Measurements from ENCODE around the gene CADPS.

Gene CADPS

DNA sequence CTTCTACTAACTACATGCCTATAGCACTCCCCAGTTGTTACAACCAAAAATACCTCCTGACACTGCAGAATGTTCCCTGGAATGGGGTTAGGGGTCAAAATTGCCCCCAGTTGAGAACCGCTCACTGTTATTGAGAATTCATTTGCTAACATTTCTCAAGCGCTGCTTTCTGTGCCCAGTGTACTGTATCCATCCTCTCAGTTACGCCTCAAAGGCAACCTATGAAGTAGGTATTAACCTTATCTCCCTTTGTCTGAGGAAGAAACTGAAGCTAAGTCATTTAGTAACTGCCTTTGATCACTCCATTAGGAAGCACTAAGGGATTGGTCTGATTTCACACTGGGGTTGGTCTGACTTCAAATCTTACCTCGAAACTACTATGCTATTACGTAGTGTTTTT is 70.1 kb downstream of the CADPS start:
- H3K27ac Mint-ChIP-seq = no peak overlapping the region
- no peak overlapping the region for H3K4me3 Mint-ChIP-seq

DNA sequence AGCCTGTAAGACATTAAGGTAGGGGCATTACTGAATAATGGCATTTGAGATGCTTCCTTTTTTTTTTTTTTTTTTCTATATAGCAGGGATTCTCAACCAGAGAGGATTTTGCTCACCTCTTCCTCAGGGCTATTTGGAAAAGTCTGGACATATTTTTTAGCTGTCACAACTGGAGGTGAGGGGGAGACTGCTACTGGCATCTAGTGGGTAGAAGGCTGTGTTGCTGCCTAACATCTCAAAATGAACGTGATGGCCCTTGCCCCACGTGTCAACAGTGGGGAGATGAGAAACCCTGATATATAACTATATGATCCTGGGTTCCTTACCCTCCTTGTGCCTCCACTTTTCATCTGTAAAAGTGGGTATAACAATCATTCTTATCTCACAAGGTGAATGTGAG is 71.9 kb downstream of the CADPS start:
- H3K27me3 Mint-ChIP-seq = no peaks in the 10 kb centered on the region

More for the DNA sequence above, 70.1 kb downstream of the CADPS start:
- Mint-ChIP-seq H3K9me3 (ENCODE audit: low read depth) (peaks cover 4% of the 10 kb centered on the region), H3K4me1 (ENCODE audit: low read depth) (no peaks in the 10 kb centered on the region), H3K27me3 (no peaks in the 10 kb centered on the region), H3K36me3 (no peaks in the 10 kb centered on the region)

DNA sequence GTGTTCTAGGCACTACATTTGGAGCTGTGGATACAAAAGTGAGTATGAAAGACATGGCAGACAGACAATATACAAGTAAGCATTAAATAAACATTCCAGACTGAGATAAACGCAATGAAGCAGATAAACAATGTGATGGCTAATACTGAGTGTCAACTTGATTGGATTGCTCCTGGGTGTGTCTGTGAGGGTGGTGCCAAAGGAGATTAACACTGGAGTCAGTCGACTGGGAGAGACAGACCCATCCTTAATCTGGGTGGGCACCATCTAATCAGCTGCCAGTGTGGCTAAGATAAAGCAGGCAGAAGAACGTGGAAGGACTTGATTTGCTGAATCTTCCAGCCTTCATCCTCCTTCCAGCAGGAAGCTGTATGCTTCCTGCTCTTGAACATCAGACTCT is 77.2 kb downstream of the CADPS start:
- Mint-ChIP-seq H3K4me1 (ENCODE audit: low read depth) (no peaks in the 10 kb centered on the region), H3K36me3 (no peaks in the 10 kb centered on the region), H3K9me3 (ENCODE audit: low read depth) (no peaks in the 10 kb centered on the region), H3K27me3 (no peaks in the 10 kb centered on the region), H3K4me3 (no peak overlapping the region), H3K27ac (no peak overlapping the region)

More for the DNA sequence above, 71.9 kb downstream of the CADPS start:
- no peak overlapping the region for H3K4me3 Mint-ChIP-seq
- H3K9me3 Mint-ChIP-seq (ENCODE audit: low read depth) = no peaks in the 10 kb centered on the region
- H3K27ac Mint-ChIP-seq = no peak overlapping the region
- H3K4me1 Mint-ChIP-seq (ENCODE audit: low read depth) = no peaks in the 10 kb centered on the region
- no peaks in the 10 kb centered on the region for H3K36me3 Mint-ChIP-seq

DNA sequence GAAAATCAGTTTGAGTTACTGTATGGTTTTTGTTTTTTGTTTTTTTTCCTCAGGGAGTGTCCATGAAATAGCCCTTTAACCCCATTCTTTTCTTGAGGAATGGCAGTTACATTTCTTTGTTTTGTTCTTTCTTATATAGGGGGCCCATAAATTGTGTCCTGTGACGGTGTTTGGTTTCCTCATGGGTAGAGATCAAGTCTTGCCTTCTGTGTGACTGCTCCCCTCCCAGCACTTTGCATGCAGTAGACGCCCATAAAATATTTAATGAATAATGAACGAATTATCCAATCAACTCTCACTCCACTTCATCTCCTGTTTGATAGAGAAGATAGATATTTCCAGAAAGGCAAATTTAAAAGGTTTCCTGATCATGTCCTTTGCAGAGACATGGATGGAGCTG is 78.1 kb downstream of the CADPS start:
- Mint-ChIP-seq H3K36me3 (no peaks in the 10 kb centered on the region), H3K9me3 (ENCODE audit: low read depth) (no peaks in the 10 kb centered on the region), H3K4me1 (ENCODE audit: low read depth) (no peaks in the 10 kb centered on the region), H3K27me3 (no peaks in the 10 kb centered on the region), H3K4me3 (no peak overlapping the region), H3K27ac (no peak overlapping the region)

DNA sequence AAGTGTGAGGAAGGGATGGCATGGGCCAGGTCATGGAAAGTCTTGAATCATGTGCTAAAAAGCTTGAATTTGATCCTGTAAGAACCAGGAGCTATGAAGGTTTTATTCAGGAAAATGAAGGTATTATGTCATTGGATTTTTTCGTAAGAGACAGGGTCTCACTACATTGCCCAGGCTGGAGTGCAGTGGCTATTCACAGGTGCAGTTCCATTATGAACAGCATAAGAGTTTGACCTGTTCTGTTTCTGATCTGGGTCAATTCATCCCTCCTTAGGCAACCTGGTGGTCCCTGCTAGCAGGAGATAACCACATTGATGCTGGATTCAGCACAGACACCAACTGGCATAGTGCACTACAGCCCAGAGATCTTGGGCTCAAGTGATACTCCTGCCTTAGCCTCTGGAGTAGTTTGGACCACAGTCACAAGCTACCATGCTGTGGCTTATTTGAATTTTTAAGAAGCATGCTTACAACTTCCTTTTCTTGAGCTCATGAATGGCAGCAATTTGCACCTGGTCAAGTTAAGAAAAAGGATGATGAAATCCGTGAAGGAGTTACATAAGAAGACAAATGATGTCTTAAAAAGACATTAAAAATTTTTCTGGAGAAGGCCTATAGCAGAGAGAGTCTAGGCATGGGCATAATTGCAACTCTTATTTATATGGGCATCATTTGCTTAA is 79.1 kb downstream of the CADPS start:
- Mint-ChIP-seq H3K9me3 (ENCODE audit: low read depth) (no peaks in the 10 kb centered on the region), H3K27me3 (no peaks in the 10 kb centered on the region), H3K4me1 (ENCODE audit: low read depth) (no peaks in the 10 kb centered on the region), H3K27ac (no peak overlapping the region), H3K36me3 (no peaks in the 10 kb centered on the region), H3K4me3 (no peak overlapping the region)

DNA sequence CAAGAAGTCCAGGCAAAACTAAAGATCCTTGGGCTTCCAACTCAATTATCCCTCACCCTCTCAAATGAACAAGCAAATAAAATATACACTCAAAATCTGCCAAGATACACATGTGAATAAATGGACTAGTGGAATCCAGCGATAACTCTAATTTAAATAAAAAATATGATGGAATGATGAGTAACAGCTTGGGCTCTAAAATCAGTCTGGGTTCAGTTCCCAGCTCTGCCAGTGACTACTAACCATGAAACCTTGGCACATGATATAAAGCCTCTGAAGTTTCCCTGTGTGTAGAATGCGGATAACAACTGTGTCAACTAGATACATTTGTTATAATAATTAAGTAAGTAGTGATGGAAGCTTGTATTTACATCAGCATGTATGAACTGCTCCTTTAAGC is 81.3 kb downstream of the CADPS start:
- no peaks in the 10 kb centered on the region for H3K36me3 Mint-ChIP-seq
- H3K4me1 Mint-ChIP-seq (ENCODE audit: low read depth) = no peaks in the 10 kb centered on the region
- no peak overlapping the region for H3K27ac Mint-ChIP-seq
- H3K27me3 Mint-ChIP-seq = no peaks in the 10 kb centered on the region
- no peak overlapping the region for H3K4me3 Mint-ChIP-seq
- peaks cover 1% of the 10 kb centered on the region for H3K9me3 Mint-ChIP-seq (ENCODE audit: low read depth)

DNA sequence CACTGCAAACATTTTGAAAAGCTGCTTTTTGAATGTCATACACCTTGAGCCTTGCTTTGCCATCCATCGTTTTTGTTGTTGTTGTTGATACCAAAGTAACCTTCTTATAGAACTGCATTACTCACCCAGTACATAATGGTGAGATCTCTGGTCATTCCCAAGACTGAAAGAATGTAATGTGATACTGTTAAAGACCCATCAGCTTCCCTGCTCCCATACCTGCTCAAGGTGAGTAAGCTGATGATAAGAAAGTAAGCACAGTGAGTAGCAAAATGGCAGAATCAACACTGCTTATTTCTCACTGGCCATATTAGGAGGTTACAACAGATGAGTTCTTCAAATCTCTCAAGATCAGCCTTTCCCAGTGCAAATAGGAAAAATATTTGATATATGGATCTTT is 89.8 kb downstream of the CADPS start:
- Mint-ChIP-seq H3K4me3 (no peak overlapping the region), H3K4me1 (ENCODE audit: low read depth) (no peaks in the 10 kb centered on the region), H3K27me3 (peaks cover 1% of the 10 kb centered on the region), H3K36me3 (no peaks in the 10 kb centered on the region), H3K27ac (no peak overlapping the region), H3K9me3 (ENCODE audit: low read depth) (peaks cover 3% of the 10 kb centered on the region)

DNA sequence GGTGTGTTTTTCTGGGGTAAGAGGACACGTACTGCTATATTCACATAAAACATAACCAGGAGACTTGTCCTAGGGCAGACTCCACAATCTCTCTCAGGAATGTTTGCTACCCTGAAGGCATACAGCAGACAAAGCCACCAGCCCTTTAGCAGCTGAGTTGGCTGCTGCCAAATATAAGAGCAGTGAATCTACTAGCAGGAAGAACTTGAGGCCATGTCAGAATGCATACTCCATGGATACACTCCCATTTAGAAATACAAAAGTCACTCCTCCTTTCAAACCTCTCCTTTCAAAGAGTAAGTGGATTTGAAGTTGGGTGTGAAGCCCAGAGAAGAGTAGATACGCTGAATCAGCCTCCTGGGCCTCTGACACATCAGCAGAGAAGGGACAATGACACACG is 94.1 kb downstream of the CADPS start:
- H3K27ac Mint-ChIP-seq = no peak overlapping the region
- H3K27me3 Mint-ChIP-seq = peaks cover 1% of the 10 kb centered on the region
- no peaks in the 10 kb centered on the region for H3K9me3 Mint-ChIP-seq (ENCODE audit: low read depth)
- H3K4me3 Mint-ChIP-seq = no peak overlapping the region
- H3K4me1 Mint-ChIP-seq (ENCODE audit: low read depth) = no peaks in the 10 kb centered on the region
- no peaks in the 10 kb centered on the region for H3K36me3 Mint-ChIP-seq

DNA sequence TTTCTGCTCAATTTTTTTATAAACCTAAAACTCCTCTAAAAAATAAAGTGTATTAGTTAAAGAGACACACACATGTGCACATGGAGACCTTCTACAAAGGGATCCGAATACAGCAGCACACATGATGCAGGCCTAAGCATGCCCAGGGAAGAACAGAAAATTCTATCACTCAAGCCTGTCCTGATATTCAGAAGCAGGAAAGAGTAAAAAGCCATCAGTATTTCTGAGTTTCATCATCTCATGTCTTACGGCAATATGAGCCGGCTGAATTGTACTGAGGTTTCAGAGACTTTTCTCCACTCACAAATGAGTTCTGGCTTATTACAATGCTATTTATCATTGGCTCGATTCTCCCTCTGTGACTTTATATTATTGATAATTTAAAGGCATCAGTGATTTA is 97.5 kb downstream of the CADPS start:
- no peaks in the 10 kb centered on the region for H3K9me3 Mint-ChIP-seq (ENCODE audit: low read depth)
- H3K27ac Mint-ChIP-seq = no peak overlapping the region
- H3K36me3 Mint-ChIP-seq = no peaks in the 10 kb centered on the region
- no peaks in the 10 kb centered on the region for H3K4me1 Mint-ChIP-seq (ENCODE audit: low read depth)
- no peaks in the 10 kb centered on the region for H3K27me3 Mint-ChIP-seq
- H3K4me3 Mint-ChIP-seq = no peak overlapping the region

DNA sequence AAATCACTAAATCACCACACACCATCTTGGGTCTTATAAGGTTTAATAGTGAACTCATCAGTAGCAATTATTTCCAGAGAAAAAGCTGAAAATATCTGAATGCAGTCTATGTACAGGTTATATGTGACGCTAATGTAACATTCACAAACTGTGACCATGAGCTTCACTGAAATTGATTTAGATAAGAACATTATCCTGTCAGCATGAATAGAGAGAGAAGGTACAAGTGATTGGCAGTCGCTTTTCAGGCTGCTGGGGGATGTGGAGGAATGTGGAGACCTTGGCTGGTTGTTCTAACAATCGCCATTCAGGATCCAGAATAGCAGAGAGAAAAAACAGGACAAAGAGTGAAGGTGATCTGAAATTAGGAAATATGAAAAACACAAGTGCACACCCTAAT is 98.1 kb downstream of the CADPS start:
- no peaks in the 10 kb centered on the region for H3K4me1 Mint-ChIP-seq (ENCODE audit: low read depth)
- H3K27me3 Mint-ChIP-seq = no peaks in the 10 kb centered on the region
- H3K36me3 Mint-ChIP-seq = no peaks in the 10 kb centered on the region
- no peaks in the 10 kb centered on the region for H3K9me3 Mint-ChIP-seq (ENCODE audit: low read depth)
- no peak overlapping the region for H3K4me3 Mint-ChIP-seq
- H3K27ac Mint-ChIP-seq = no peak overlapping the region

DNA sequence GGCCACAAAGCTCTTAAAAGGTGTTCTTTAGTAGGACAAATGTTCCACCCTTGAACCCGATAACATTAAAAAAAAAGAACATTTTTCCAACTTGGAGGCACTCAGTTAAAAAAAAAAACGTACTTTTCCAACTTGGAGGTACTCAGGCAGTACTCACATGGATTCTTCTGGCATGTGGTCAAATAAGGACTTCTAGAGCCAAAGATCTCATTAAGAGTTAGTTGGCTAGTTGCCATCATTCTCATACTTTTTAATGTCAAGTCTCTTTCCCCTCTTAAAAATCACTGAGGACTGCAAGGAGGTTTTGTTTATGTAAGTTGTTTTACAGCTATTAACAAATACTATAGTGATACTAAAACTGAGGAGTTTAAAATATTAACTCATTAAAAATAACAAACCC is 101.0 kb downstream of the CADPS start:
- Mint-ChIP-seq H3K36me3 (no peaks in the 10 kb centered on the region), H3K9me3 (ENCODE audit: low read depth) (no peaks in the 10 kb centered on the region), H3K27me3 (no peaks in the 10 kb centered on the region), H3K27ac (no peak overlapping the region), H3K4me3 (no peak overlapping the region), H3K4me1 (ENCODE audit: low read depth) (no peaks in the 10 kb centered on the region)

DNA sequence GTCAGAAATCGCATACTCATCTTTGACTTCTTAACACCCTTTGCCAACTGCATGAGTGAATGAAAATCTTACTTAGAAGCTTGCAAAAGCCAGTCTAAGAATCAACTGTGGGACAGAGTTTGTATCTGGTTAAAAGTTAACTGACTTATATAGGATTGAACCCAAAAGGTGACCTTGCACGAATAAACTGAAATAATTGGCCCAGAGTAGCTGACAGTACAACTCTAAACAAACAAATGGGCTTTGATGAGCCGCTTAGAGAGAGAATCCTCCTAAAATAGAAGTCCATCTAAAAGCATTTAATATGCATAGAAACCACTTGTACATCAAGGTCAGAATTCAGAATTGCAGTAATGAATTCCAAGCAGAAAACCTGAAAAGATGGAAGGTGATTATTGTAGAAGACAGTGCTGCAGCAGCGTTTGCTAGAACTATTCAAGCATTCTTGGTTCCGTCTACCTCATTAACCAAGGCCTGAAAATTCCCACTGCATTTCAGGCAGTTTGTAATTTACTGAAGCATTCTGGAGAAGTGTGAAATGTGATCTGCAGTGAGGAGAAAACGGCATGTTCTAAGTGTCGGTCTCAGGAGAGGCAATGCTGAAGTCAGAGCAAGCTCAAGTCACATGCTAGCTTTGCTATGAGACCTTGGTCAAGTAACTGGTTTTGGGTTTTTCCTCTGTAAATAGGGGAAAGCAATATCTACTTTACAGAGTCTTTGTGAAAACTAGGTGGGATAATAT is 103.7 kb downstream of the CADPS start:
- peaks cover 2% of the 10 kb centered on the region for H3K27me3 Mint-ChIP-seq
- no peak overlapping the region for H3K27ac Mint-ChIP-seq
- no peaks in the 10 kb centered on the region for H3K9me3 Mint-ChIP-seq (ENCODE audit: low read depth)
- no peak overlapping the region for H3K4me3 Mint-ChIP-seq
- H3K36me3 Mint-ChIP-seq = no peaks in the 10 kb centered on the region
- no peaks in the 10 kb centered on the region for H3K4me1 Mint-ChIP-seq (ENCODE audit: low read depth)

DNA sequence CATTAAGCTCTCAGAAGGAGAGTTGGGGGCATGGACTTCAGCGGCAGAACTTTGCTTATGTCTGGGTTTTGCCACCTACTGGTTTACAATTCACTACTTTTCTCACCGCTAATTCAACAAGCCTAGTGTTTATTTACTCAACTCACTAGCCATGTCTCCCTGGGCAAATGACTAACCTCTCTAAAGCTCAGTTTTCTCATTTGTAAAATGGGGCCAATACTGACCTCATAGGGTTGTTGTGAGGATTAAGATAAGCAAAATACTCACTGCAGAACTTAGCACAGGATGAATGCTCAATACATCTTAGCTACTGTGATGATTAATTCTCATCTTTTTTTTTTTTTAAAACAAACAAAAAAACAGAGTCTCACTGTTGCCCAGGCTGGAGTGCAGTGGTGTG is 106.3 kb downstream of the CADPS start:
- H3K27me3 Mint-ChIP-seq = peaks cover 2% of the 10 kb centered on the region
- H3K36me3 Mint-ChIP-seq = no peaks in the 10 kb centered on the region
- no peak overlapping the region for H3K27ac Mint-ChIP-seq
- H3K9me3 Mint-ChIP-seq (ENCODE audit: low read depth) = no peaks in the 10 kb centered on the region
- H3K4me1 Mint-ChIP-seq (ENCODE audit: low read depth) = no peaks in the 10 kb centered on the region
- no peak overlapping the region for H3K4me3 Mint-ChIP-seq

DNA sequence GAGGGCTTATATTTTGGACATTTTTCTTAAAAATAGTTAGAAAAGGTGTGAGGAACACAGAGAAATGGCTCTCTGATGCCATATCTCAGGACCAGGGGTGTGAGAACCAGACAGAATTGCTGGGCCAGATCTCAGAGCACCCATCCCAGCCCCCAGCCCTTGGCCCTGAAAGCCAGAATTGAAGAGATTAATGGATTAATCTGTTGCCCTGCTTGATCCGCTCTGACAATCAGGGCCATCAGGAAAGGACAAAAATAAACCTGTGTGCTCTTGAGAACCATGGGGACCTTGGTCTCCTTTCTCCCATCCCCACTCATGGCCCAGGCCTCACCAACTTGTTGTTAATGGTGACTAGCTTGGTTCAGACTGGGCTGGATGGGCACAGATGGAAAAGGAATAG is 113.5 kb downstream of the CADPS start:
- Mint-ChIP-seq H3K36me3 (no peaks in the 10 kb centered on the region), H3K4me3 (no peak overlapping the region), H3K27me3 (peaks cover 2% of the 10 kb centered on the region), H3K4me1 (ENCODE audit: low read depth) (no peaks in the 10 kb centered on the region), H3K27ac (no peak overlapping the region), H3K9me3 (ENCODE audit: low read depth) (no peaks in the 10 kb centered on the region)

DNA sequence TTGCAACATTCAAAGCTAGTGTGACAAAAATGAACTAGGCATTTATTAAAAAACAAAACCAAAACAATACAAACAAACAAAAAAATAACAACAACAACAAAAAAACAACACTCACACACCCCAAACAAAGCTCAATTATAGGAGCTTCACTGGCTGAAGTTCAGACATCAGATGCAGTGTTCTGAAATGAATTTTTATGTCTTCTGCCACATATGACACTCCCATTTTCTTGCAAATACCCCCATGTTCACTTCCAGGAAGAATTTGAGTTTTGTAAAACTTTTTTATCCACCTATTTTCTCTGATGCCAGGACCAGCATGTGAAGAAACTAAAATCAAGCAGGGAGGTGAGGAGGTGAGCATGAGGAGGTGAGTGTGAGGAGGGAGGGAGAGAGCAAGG is 113.9 kb downstream of the CADPS start:
- Mint-ChIP-seq H3K36me3 (no peaks in the 10 kb centered on the region), H3K27me3 (peaks cover 2% of the 10 kb centered on the region), H3K4me1 (ENCODE audit: low read depth) (no peaks in the 10 kb centered on the region), H3K27ac (no peak overlapping the region), H3K9me3 (ENCODE audit: low read depth) (no peaks in the 10 kb centered on the region), H3K4me3 (no peak overlapping the region)
